Right lobe of liver (tissue), 4 donors: ENCODE data around the gene CCDC184.

Source experiments
- CTCF ChIP-seq, 4 donors: fragments of 200-600 bp in 3 of 4; fragments of 450-650 bp in 1 of 4; IDR thresholded peaks; one replicate each; pipeline versions ENCODE4 v1.5.1 to v1.8.0; 2016 to 2022; ENCODE audit warnings: antibody characterized with exemption in 4 of 4, mild to moderate bottlenecking in 2 of 4
- POLR2A ChIP-seq: fragments of 450-650 bp; IDR thresholded peaks from one replicate; pipeline ENCODE4 v1.6.1; 2017; ENCODE audit warnings: antibody characterized with exemption, mild to moderate bottlenecking
- donor health status: DM: no; HTN: no; CAD: no.
- donor health status: DM: no; HTN: no; CAD: no.
- donor health status: DM: no; HTN: yes; CAD: no.

GRCh38 chr12:48182631-48183030, 813 bp upstream of the CCDC184 start:
- no peak for TF ChIP-seq CTCF (IDR thresholded peaks at IDR 0.05)
- no peak for TF ChIP-seq POLR2A
